Mucosa of descending colon (tissue), 3 donors: ENCODE measurements around the gene RBM20. TPM values are rescaled to one million over a fixed set of nuclear protein-coding genes. Genes with fewer than 3 reads are reported as not detected.
"Not testable (repeated sequence)": the region's sequence is repeated elsewhere in the genome, so short reads cannot be mapped to it uniquely, and the experiment has no call there.

Experiments
- ATAC-seq: fragments of 200-7000 bp; cut with Tn5 transposase; one replicate; pipeline ENCODE4 v1.9.1; 2020; ENCODE audit warnings: mild to moderate bottlenecking, moderate library complexity
- DNase-seq, 3 donors: peaks; one replicate each; pipeline ENCODE4 v3.0.0-alpha.2; 2020
- H3K36me3 ChIP-seq: fragments of 200-600 bp; one replicate; pipeline ENCODE4 v1.8.0; 2021; ENCODE audit warnings: low read depth, mild to moderate bottlenecking
- H3K4me1 ChIP-seq: fragments of 200-600 bp; one replicate; pipeline ENCODE4 v1.8.0; 2021; ENCODE audit warnings: low read depth, mild to moderate bottlenecking
- H3K4me3 ChIP-seq: fragments of 200-600 bp; one replicate; pipeline ENCODE4 v1.8.0; 2021; ENCODE audit warnings: mild to moderate bottlenecking
- H3K9me3 ChIP-seq: fragments of 200-600 bp; one replicate; pipeline ENCODE4 v1.8.0; 2021; ENCODE audit warnings: mild to moderate bottlenecking
- CTCF ChIP-seq: fragments of 200-600 bp; IDR thresholded peaks from one replicate; pipeline ENCODE4 v1.8.0; 2022; ENCODE audit warnings: antibody characterized with exemption, mild to moderate bottlenecking
- intact Hi-C, 2 donors: fragments of 100-400 bp; cut with DNase I in 1 of 2; cut with micrococcal nuclease in 1 of 2; formaldehyde crosslinking; loops; one replicate each; pipeline versions ENCODE4 v1.11.0 to v1.11.1; 2022; cut with DNase I, micrococcal nuclease
- total RNA-seq, 3 donors: library from RNA; stranded (reverse); fragmentation: NEBNext Ultra II Directional in 2 of 3; extraction: Animal tissue kit (Norgen Biotek cat#: 25700) in 2 of 3; gene quantifications; one replicate each; pipeline versions ENCODE4 v1.2.1 to v1.2.4, GENCODE V29; 2021 to 2023
- donor health status: DM: no; HTN: no; CAD: no; lungs with moderate emphysema.
- donor health status: DM: no; HTN: no; CAD: no.
- donor health status: DM: no; HTN: yes; CAD: no.

The RBM20 gene
- total RNA-seq, 3 donors from 2014 or later: 0.46 to 9.7 (median 2.0) TPM

GRCh38 chr10:110664483-110665420, 20.6 kb downstream of the RBM20 start:
- Histone ChIP-seq H3K4me3 (no peak overlapping the region), H3K36me3 (no peaks in the 10 kb centered on the region), H3K4me1 (no peaks in the 10 kb centered on the region), H3K9me3 (no peaks in the 10 kb centered on the region)
- TF ChIP-seq CTCF: no peak
- intact Hi-C loops: no loop called here
- DNase-seq: no peak
- peak; percentile 25 for ATAC-seq

GRCh38 chr10:110666259-110666658, 22.1 kb downstream of the RBM20 start:
- H3K9me3 ChIP-seq, ATAC-seq, H3K36me3 ChIP-seq, intact Hi-C loops, H3K4me1 ChIP-seq, H3K4me3 ChIP-seq, DNase-seq: not testable (repeated sequence)

GRCh38 chr10:110666673-110667072, 22.5 kb downstream of the RBM20 start:
- no peaks in the 10 kb centered on the region for H3K9me3 ChIP-seq
- intact Hi-C loops: no loop called here
- no peak overlapping the region for H3K4me3 ChIP-seq
- H3K4me1 ChIP-seq: no peaks in the 10 kb centered on the region
- no peak for ATAC-seq
- H3K36me3 ChIP-seq: no peaks in the 10 kb centered on the region
- no peak for DNase-seq
- TF ChIP-seq CTCF: no peak

- Histone ChIP-seq H3K36me3 (no peaks in the 10 kb centered on the region), H3K4me1 (no peaks in the 10 kb centered on the region), H3K4me3 (no peak overlapping the region), H3K9me3 (no peaks in the 10 kb centered on the region)
- intact Hi-C loops: no loop called here
- no peak for TF ChIP-seq CTCF
- DNase-seq (no peak), ATAC-seq (no peak)
These were observed 23.6 kb downstream of the RBM20 start for GRCh38 chr10:110667620-110668343.

GRCh38 chr10:110668443-110668842, 24.3 kb downstream of the RBM20 start:
- ATAC-seq: no peak
- Histone ChIP-seq H3K9me3 (no peaks in the 10 kb centered on the region), H3K36me3 (no peaks in the 10 kb centered on the region), H3K4me1 (no peaks in the 10 kb centered on the region), H3K4me3 (no peak overlapping the region)
- intact Hi-C loops: no loop called here
- no peak for DNase-seq
- no peak for TF ChIP-seq CTCF

GRCh38 chr10:110670335-110670734, 26.2 kb downstream of the RBM20 start:
- no peak for TF ChIP-seq CTCF
- H3K36me3 ChIP-seq: no peaks in the 10 kb centered on the region
- H3K4me1 ChIP-seq: no peaks in the 10 kb centered on the region
- intact Hi-C loops: no loop called here
- ATAC-seq: no peak
- DNase-seq: no peak
- no peaks in the 10 kb centered on the region for H3K9me3 ChIP-seq
- no peak overlapping the region for H3K4me3 ChIP-seq
